GM23338 (cell line): Measurements from ENCODE around the gene TRAF7. TPM values are rescaled to one million over a fixed set of nuclear protein-coding genes. Genes with fewer than 3 reads are reported as not detected.

Source experiments
- ATAC-seq: fragments of 200-7000 bp; cut with Tn5 transposase; 3 replicates; pipeline ENCODE4 v1.9.1; 2020
- DNase-seq: peaks from one replicate; pipeline ENCODE4 v3.0.0-alpha.2; 2015; ENCODE audit warnings: low spot score
- H2AFZ ChIP-seq: fragments of 200-600 bp; sonication (generic); 2 replicates; pipeline ENCODE4 v1.8.0; 2016; ENCODE audit warnings: antibody characterized with exemption, mild to moderate bottlenecking, moderate library complexity
- H3F3A ChIP-seq: fragments of 200-600 bp; sonication (generic); replicated peaks from 2 replicates; pipeline ENCODE4 v1.8.0; 2017; ENCODE audit warnings: antibody characterized with exemption, mixed run types, low read depth
- H3K27ac ChIP-seq: fragments of 200-600 bp; sonication (generic); 2 replicates; pipeline ENCODE4 v1.6.1; 2016; ENCODE audit warnings: low read depth
- H3K27me3 ChIP-seq: fragments of 200-600 bp; sonication (generic); 2 replicates; pipeline ENCODE4 v1.8.0; 2016; ENCODE audit warnings: mild to moderate bottlenecking, mixed run types, moderate library complexity; ENCODE audit not compliant: insufficient read depth
- H3K36me3 ChIP-seq: fragments of 200-600 bp; sonication (generic); 2 replicates; pipeline ENCODE4 v1.8.0; 2016; ENCODE audit warnings: mild to moderate bottlenecking; ENCODE audit not compliant: insufficient read depth
- H3K4me1 ChIP-seq: fragments of 200-600 bp; sonication (generic); 2 replicates; pipeline ENCODE4 v1.8.0; 2016; ENCODE audit warnings: mild to moderate bottlenecking, moderate library complexity; ENCODE audit not compliant: insufficient read depth
- H3K4me2 ChIP-seq: fragments of 200-600 bp; sonication (generic); 2 replicates; pipeline ENCODE4 v1.7.1; 2017; ENCODE audit warnings: mixed run types
- H3K4me3 ChIP-seq: fragments of 200-600 bp; sonication (generic); 2 replicates; pipeline ENCODE4 v1.6.1; 2016; ENCODE audit warnings: mixed run types
- H3K79me2 ChIP-seq: fragments of 200-600 bp; sonication (generic); replicated peaks from 2 replicates; pipeline ENCODE4 v1.8.0; 2017; ENCODE audit warnings: mild to moderate bottlenecking; ENCODE audit not compliant: insufficient read depth
- H3K9me2 ChIP-seq: fragments of 200-600 bp; sonication (generic); 2 replicates; pipeline ENCODE4 v1.8.0; 2017; ENCODE audit not compliant: insufficient read depth
- H4K20me1 ChIP-seq: fragments of 200-600 bp; sonication (generic); replicated peaks from 2 replicates; pipeline ENCODE4 v1.8.0; 2017; ENCODE audit warnings: mild to moderate bottlenecking; ENCODE audit not compliant: insufficient read depth
- H3K27ac Mint-ChIP-seq: 2 replicates; pipeline ENCODE4 v1.8.0; 2020; ENCODE audit warnings: inconsistent platforms, mild to moderate bottlenecking, moderate library complexity, mixed read lengths
- H3K27me3 Mint-ChIP-seq: 3 replicates; pipeline ENCODE4 v1.8.0; 2022; ENCODE audit warnings: low read depth, mild to moderate bottlenecking, moderate library complexity, mixed read lengths, inconsistent platforms; ENCODE audit not compliant: insufficient read depth, poor library complexity
- H3K36me3 Mint-ChIP-seq: 3 replicates; pipeline ENCODE4 v1.8.0; 2021; ENCODE audit warnings: low read depth, mild to moderate bottlenecking, inconsistent platforms, moderate library complexity, mixed read lengths
- H3K4me1 Mint-ChIP-seq: 3 replicates; pipeline ENCODE4 v1.8.0; 2020; ENCODE audit warnings: mild to moderate bottlenecking, inconsistent platforms, mixed read lengths
- H3K4me3 Mint-ChIP-seq: 3 replicates; pipeline ENCODE4 v1.8.0; 2021; ENCODE audit warnings: moderate library complexity, mild to moderate bottlenecking, inconsistent platforms, mixed read lengths
- H3K9me3 Mint-ChIP-seq: 3 replicates; pipeline ENCODE4 v1.8.0; 2020; ENCODE audit warnings: moderate library complexity, mild to moderate bottlenecking, inconsistent platforms, mixed read lengths
- CREB1 ChIP-seq: fragments of 250-450 bp; sonication (Bioruptor Pico); IDR thresholded peaks from 2 replicates; pipeline ENCODE4 v1.5.0; 2020; ENCODE audit warnings: low read depth, mild to moderate bottlenecking, moderate library complexity
- CTCF ChIP-seq, 2 experiments: fragments of 200-600 bp in 1 of 2; sonication (generic) in 1 of 2; conservative IDR thresholded peaks; 2 replicates each; pipeline versions ENCODE4 v1.5.1 to v1.6.1; 2016 to 2017; ENCODE audit warnings: antibody characterized with exemption in 2 of 2, low read depth in 2 of 2, mild to moderate bottlenecking in 2 of 2, moderate library complexity in 1 of 2
- EZH2phosphoT487 ChIP-seq: fragments of 200-600 bp; sonication (generic); IDR thresholded peaks from one replicate; pipeline ENCODE4 v1.8.1; 2018; ENCODE audit warnings: antibody characterized with exemption; ENCODE audit not compliant: unreplicated experiment
- NANOG ChIP-seq: IDR thresholded peaks from 2 replicates; pipeline ENCODE4 v1.6.1; 2016; ENCODE audit warnings: antibody characterized with exemption, borderline replicate concordance
- POLR2AphosphoS5 ChIP-seq: IDR thresholded peaks from 2 replicates; pipeline ENCODE4 v1.6.1; 2016; ENCODE audit warnings: antibody characterized with exemption, low read depth
- ZNF114 ChIP-seq: fragments of 250-450 bp; sonication (Bioruptor Pico); IDR thresholded peaks from 2 replicates; pipeline ENCODE4 v1.5.0; 2020; ENCODE audit warnings: mild to moderate bottlenecking, moderate library complexity
- ZNF331 ChIP-seq: fragments of 250-450 bp; sonication (Bioruptor Pico); IDR thresholded peaks from 2 replicates; pipeline ENCODE4 v1.5.0; 2020; ENCODE audit warnings: low read depth, mild to moderate bottlenecking, moderate library complexity
- ZNF462 ChIP-seq: fragments of 250-450 bp; sonication (Bioruptor Pico); IDR thresholded peaks from 2 replicates; pipeline ENCODE4 v1.5.0; 2020; ENCODE audit warnings: mild to moderate bottlenecking, moderate library complexity
- polyA plus RNA-seq: library from polyadenylated mRNA; unstranded; fragments of >200 nt; fragmentation: Nextera tagmentation; extraction: Ambion mirVana; gene quantifications from 2 replicates; pipeline ENCODE4 v1.2.1, GENCODE V29; 2016
- total RNA-seq: library from RNA; depleted of rRNA; stranded (reverse); fragments of >200 nt; shearing (Covaris generic); gene quantifications from 2 replicates; pipeline ENCODE4 v1.2.3, GENCODE V29; 2014

Gene TRAF7
- total and polyA plus RNA-seq, 2 experiments from 2014 or later: 36.4 to 133 TPM

GRCh38 chr16:2199095-2199494 is 43.5 kb downstream of the TRAF7 start:
- no peaks in the 10 kb centered on the region for H3K36me3 ChIP-seq
- no peak overlapping the region for H3K4me3 Mint-ChIP-seq
- DNase-seq: no peak
- no peak overlapping the region for H3K27ac Mint-ChIP-seq
- H3K27me3 ChIP-seq: peaks cover 54% of the 10 kb centered on the region
- H3F3A ChIP-seq: no peaks in the 10 kb centered on the region
- H3K9me3 Mint-ChIP-seq: no peaks in the 10 kb centered on the region
- no peak overlapping the region for H3K4me2 ChIP-seq
- TF ChIP-seq CREB1 (CRISPR knock-in tag) (no peak), CTCF (conservative IDR thresholded peaks at IDR 0.05; ENCODE audit: low read depth in 2 of 2) (no peak), NANOG (no peak), ZNF331 (CRISPR knock-in tag) (no peak), POLR2AphosphoS5 (no peak), ZNF114 (CRISPR knock-in tag) (no peak), EZH2phosphoT487 (no peak), ZNF462 (CRISPR knock-in tag) (no peak)
- no peak overlapping the region for H2AFZ ChIP-seq
- no peaks in the 10 kb centered on the region; the same call in 2 of the 3 replicates for H3K36me3 Mint-ChIP-seq
- H3K27ac ChIP-seq: no peak overlapping the region
- no peak overlapping the region for H3K4me3 ChIP-seq
- H3K4me1 ChIP-seq: no peaks in the 10 kb centered on the region; the same call in 1 of the 2 replicates
- no peaks in the 10 kb centered on the region for H3K9me2 ChIP-seq
- peaks cover 39% of the 10 kb centered on the region for H3K27me3 Mint-ChIP-seq
- H3K4me1 Mint-ChIP-seq: no peaks in the 10 kb centered on the region
- no peak for ATAC-seq
- H4K20me1 ChIP-seq: no peaks in the 10 kb centered on the region
- H3K79me2 ChIP-seq: no peaks in the 10 kb centered on the region
